ENCODE results near the gene LIPI.

The LIPI gene

GRCh38 chr21:14210738-14211137 lies at the start of gene LIPI:
Gene LIPI (minus strand): TSS chr21:14210955. CDS start chr21:14210845, 110 bp downstream.
- TF ChIP-seq CTCF (IDR thresholded peaks at IDR 0.05; ENCODE audit: borderline replicate concordance, control extremely low read depth, extremely low read depth, insufficient read depth, missing control alignments): no peak
- no peak for DNase-seq (ENCODE audit: low spot score)
- in situ Hi-C loops (cut with MboI; ENCODE audit: low sequenced_read_pairs, unreplicated experiment): no loop called here

DNA sequence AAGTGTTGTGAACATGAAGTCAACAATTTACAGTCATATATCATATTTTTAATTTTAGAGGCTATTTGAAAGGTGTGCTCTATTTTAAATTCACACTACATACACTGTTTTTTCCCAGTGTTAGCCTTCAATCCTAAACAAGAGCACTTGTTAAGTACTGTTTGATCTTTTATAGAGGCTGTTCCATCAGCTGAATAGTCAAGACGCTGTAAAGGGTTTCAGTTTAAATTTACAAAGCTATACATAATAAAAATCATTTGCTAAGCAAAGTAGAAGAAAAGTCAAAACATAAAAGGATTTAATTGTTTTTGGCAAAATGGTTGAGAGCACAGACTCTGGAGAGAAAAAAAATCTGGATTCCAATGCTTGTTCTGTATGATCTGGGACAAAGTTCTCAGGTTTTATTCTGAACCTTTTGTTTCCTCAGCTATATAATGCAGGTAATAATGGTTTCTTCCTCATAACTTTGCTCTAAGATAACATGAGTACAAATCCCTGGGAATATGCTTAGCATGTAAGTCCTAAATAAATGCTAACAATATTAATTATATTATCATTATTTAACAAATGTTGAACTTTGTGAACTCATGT lies 49.5 kb upstream of the LIPI start:
- in situ Hi-C loops (cut with MboI; ENCODE audit: low sequenced_read_pairs, unreplicated experiment): no loop called here
- no peak for TF ChIP-seq CTCF (IDR thresholded peaks at IDR 0.05; ENCODE audit: borderline replicate concordance, control extremely low read depth, extremely low read depth, insufficient read depth, missing control alignments)
- DNase-seq (ENCODE audit: low spot score): no peak

- in situ Hi-C loops (cut with MboI; ENCODE audit: low sequenced_read_pairs, unreplicated experiment): no loop called here
- no peak for TF ChIP-seq CTCF (IDR thresholded peaks at IDR 0.05; ENCODE audit: borderline replicate concordance, control extremely low read depth, extremely low read depth, insufficient read depth, missing control alignments)
- DNase-seq (ENCODE audit: low spot score): peak; percentile 44
Measured at GRCh38 chr21:14259747-14260146, 49.0 kb upstream of the LIPI start.

- no peak for DNase-seq (ENCODE audit: low spot score)
- in situ Hi-C loops (cut with MboI; ENCODE audit: low sequenced_read_pairs, unreplicated experiment): no loop called here
- TF ChIP-seq CTCF (IDR thresholded peaks at IDR 0.05; ENCODE audit: borderline replicate concordance, control extremely low read depth, extremely low read depth, insufficient read depth, missing control alignments): no peak
Measured at GRCh38 chr21:14251336-14251735, 40.6 kb upstream of the LIPI start.

DNA sequence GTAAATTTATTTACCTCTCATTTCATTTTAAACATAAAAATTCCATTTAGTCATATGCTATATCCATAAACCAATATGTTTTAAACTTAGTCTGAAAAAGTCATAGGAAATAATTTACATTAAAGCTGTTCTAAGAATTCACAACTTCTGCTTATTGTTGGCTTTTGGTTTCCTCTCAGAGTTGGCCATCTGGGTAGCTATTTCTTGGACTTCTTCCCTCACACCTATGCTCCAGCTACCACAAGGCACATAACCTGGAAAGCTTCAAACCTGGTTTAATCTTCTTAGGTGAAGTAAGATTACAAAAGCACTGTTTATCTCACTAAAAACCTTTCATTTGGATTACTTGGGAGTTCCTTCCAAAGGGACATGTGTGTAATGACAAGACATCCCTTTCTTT lies 35.0 kb upstream of the LIPI start:
- TF ChIP-seq CTCF (IDR thresholded peaks at IDR 0.05; ENCODE audit: borderline replicate concordance, control extremely low read depth, extremely low read depth, insufficient read depth, missing control alignments): no peak
- no peak for DNase-seq (ENCODE audit: low spot score)
- in situ Hi-C loops (cut with MboI; ENCODE audit: low sequenced_read_pairs, unreplicated experiment): no loop called here

DNA sequence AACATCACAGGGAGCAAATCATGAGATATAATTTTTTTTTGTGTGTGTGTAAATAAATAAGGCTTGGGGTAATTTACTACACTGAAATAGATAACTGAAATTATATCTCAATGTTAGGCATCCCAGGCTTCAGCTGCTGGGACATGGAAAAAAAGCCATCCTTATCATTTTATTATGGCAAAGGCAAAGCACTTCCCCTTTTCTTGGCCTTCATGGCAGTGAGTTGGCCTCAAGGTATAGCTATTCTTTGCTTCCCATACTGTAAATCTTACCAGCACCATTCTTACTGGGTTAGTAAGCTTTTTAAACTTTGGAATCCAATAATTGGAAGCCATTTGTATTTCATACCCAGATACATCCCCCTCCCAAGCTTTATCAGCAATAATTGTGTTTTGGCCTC lies 34.2 kb upstream of the LIPI start:
- no peak for DNase-seq (ENCODE audit: low spot score)
- no peak for TF ChIP-seq CTCF (IDR thresholded peaks at IDR 0.05; ENCODE audit: borderline replicate concordance, control extremely low read depth, extremely low read depth, insufficient read depth, missing control alignments)
- in situ Hi-C loops (cut with MboI; ENCODE audit: low sequenced_read_pairs, unreplicated experiment): no loop called here
